KMS-11 (cell line): ENCODE results near the gene MBNL1.
A peak's percentile ranks its signal among the peaks of the same experiment; 100 is the strongest.

Source experiments
- H2AFZ ChIP-seq: fragments of 200-600 bp; sonication (generic); 2 replicates; pipeline ENCODE4 v1.6.1; 2016; ENCODE audit warnings: antibody characterized with exemption, mixed run types, low read depth
- H3K27ac ChIP-seq: fragments of 200-600 bp; sonication (generic); 2 replicates; pipeline ENCODE4 v1.6.1; 2016; ENCODE audit warnings: mild to moderate bottlenecking, mixed run types
- H3K27me3 ChIP-seq: fragments of 200-600 bp; sonication (generic); 2 replicates; pipeline ENCODE4 v1.6.1; 2017; ENCODE audit warnings: mild to moderate bottlenecking, low read depth, mixed run types, moderate library complexity; ENCODE audit not compliant: insufficient read depth
- H3K36me3 ChIP-seq: fragments of 200-600 bp; sonication (generic); 2 replicates; pipeline ENCODE4 v1.6.1; 2017; ENCODE audit warnings: mild to moderate bottlenecking, mixed run types; ENCODE audit not compliant: insufficient read depth
- H3K4me1 ChIP-seq: fragments of 200-600 bp; sonication (generic); 2 replicates; pipeline ENCODE4 v1.6.1; 2016; ENCODE audit warnings: mild to moderate bottlenecking, low read depth, mixed run types; ENCODE audit not compliant: poor library complexity, severe bottlenecking
- H3K4me2 ChIP-seq: fragments of 200-600 bp; sonication (generic); 2 replicates; pipeline ENCODE4 v1.7.0; 2016; ENCODE audit warnings: mild to moderate bottlenecking, mixed run types
- H3K4me3 ChIP-seq: fragments of 200-600 bp; sonication (generic); IDR thresholded peaks from 2 replicates; pipeline ENCODE4 v1.6.1; 2017; ENCODE audit warnings: low read depth, low read length, mixed read lengths; ENCODE audit not compliant: insufficient read depth
- H3K79me2 ChIP-seq: fragments of 200-600 bp; sonication (generic); 2 replicates; pipeline ENCODE4 v1.6.1; 2016; ENCODE audit warnings: low read depth, mixed run types; ENCODE audit not compliant: insufficient read depth
- H3K9ac ChIP-seq: fragments of 200-600 bp; sonication (generic); 2 replicates; pipeline ENCODE4 v1.6.1; 2016; ENCODE audit warnings: mild to moderate bottlenecking, mixed run types
- H4K20me1 ChIP-seq: fragments of 200-600 bp; sonication (generic); 2 replicates; pipeline ENCODE4 v1.6.1; 2016; ENCODE audit warnings: mild to moderate bottlenecking, mixed run types; ENCODE audit not compliant: insufficient read depth
- CTCF ChIP-seq: fragments of 200-600 bp; sonication (generic); conservative IDR thresholded peaks from 2 replicates; pipeline ENCODE4 v1.6.1; 2017; ENCODE audit warnings: low read depth, mild to moderate bottlenecking, antibody characterized with exemption, low read length, moderate library complexity, mixed read lengths

Gene MBNL1

GRCh38 chr3:152444029-152444641 is 175.4 kb downstream of the MBNL1 start:
- H3K36me3 ChIP-seq = peaks cover 21% of the 10 kb centered on the region; the same call in 1 of the 2 replicates
- peaks cover 98% of the 10 kb centered on the region for H3K79me2 ChIP-seq
- peaks cover 85% of the 10 kb centered on the region for H3K4me1 ChIP-seq
- no peak overlapping the region for H2AFZ ChIP-seq
- H4K20me1 ChIP-seq = peaks cover 78% of the 10 kb centered on the region
- H3K4me3 ChIP-seq = no peak overlapping the region
- H3K27me3 ChIP-seq = no peaks in the 10 kb centered on the region
- TF ChIP-seq CTCF = peak; percentile 58
- no peak overlapping the region for H3K9ac ChIP-seq
- no peak overlapping the region for H3K4me2 ChIP-seq
- no peak overlapping the region; the same call in 1 of the 2 replicates for H3K27ac ChIP-seq

- H3K9ac ChIP-seq = no peak overlapping the region
- H3K4me2 ChIP-seq = no peak overlapping the region
- no peak for TF ChIP-seq CTCF
- H3K27me3 ChIP-seq = no peaks in the 10 kb centered on the region
- H3K36me3 ChIP-seq = peaks cover 25% of the 10 kb centered on the region; the same call in 1 of the 2 replicates
- peaks cover 75% of the 10 kb centered on the region for H3K4me1 ChIP-seq
- H2AFZ ChIP-seq = no peak overlapping the region
- H3K4me3 ChIP-seq = no peak overlapping the region
- peaks cover 75% of the 10 kb centered on the region for H4K20me1 ChIP-seq
- peaks cover 98% of the 10 kb centered on the region for H3K79me2 ChIP-seq
- H3K27ac ChIP-seq = no peak overlapping the region
Measured at GRCh38 chr3:152445212-152445611, 176.5 kb downstream of the MBNL1 start.

- Histone ChIP-seq H3K4me3 (no peak overlapping the region), H4K20me1 (peaks cover 66% of the 10 kb centered on the region), H3K9ac (no peak overlapping the region), H3K27ac (no peak overlapping the region), H3K4me2 (no peak overlapping the region), H3K4me1 (peaks cover 67% of the 10 kb centered on the region), H2AFZ (no peak overlapping the region), H3K36me3 (peaks cover 27% of the 10 kb centered on the region; the same call in 1 of the 2 replicates), H3K79me2 (peaks cover 98% of the 10 kb centered on the region), H3K27me3 (no peaks in the 10 kb centered on the region)
- TF ChIP-seq CTCF = no peak
Measured at GRCh38 chr3:152446495-152446894, 177.8 kb downstream of the MBNL1 start.

- H3K79me2 ChIP-seq = peaks cover 97% of the 10 kb centered on the region
Measured at GRCh38 chr3:152447511-152447910, 178.8 kb downstream of the MBNL1 start.

More at GRCh38 chr3:152447511-152447910, 178.8 kb downstream of the MBNL1 start:
- Histone ChIP-seq H3K27me3 (no peaks in the 10 kb centered on the region), H3K27ac (no peak overlapping the region), H4K20me1 (peaks cover 59% of the 10 kb centered on the region), H3K4me1 (peaks cover 57% of the 10 kb centered on the region), H3K36me3 (peaks cover 37% of the 10 kb centered on the region; the same call in 1 of the 2 replicates), H3K4me2 (no peak overlapping the region), H2AFZ (no peak overlapping the region), H3K9ac (no peak overlapping the region), H3K4me3 (no peak overlapping the region)
- no peak for TF ChIP-seq CTCF
